OCI-M2 (cell line): Measurements from ENCODE around the gene RAPGEF4.

Experiments
- DNase-seq: peaks from one replicate; lab custom pipeline; 2025; ENCODE audit not compliant: unreplicated experiment; lab: John Stamatoyannopoulos, UW

RAPGEF4 gene

GRCh38 chr2:172856606-172857005 lies 121.0 kb downstream of the RAPGEF4 start:
- no peak for DNase-seq

- no peak for DNase-seq
Observed at GRCh38 chr2:172858473-172858745, 122.8 kb downstream of the RAPGEF4 start.

- no peak for DNase-seq
Observed at GRCh38 chr2:172859581-172860335, 124.1 kb downstream of the RAPGEF4 start.

GRCh38 chr2:172860336-172860707 lies 124.7 kb downstream of the RAPGEF4 start:
- DNase-seq = no peak

GRCh38 chr2:172861098-172861497 lies 125.5 kb downstream of the RAPGEF4 start:
- no peak for DNase-seq

GRCh38 chr2:172861656-172862476 lies 126.2 kb downstream of the RAPGEF4 start:
- DNase-seq = no peak

- DNase-seq = no peak
Observed at GRCh38 chr2:172863341-172863740, 127.7 kb downstream of the RAPGEF4 start.

GRCh38 chr2:172864182-172864581 lies 128.5 kb downstream of the RAPGEF4 start:
- no peak for DNase-seq

GRCh38 chr2:172865422-172865821 lies 129.8 kb downstream of the RAPGEF4 start:
- DNase-seq = no peak

- no peak for DNase-seq
Observed at GRCh38 chr2:172869861-172870260, 134.2 kb downstream of the RAPGEF4 start.

GRCh38 chr2:172870396-172870795 lies 134.8 kb downstream of the RAPGEF4 start:
- no peak for DNase-seq

- no peak for DNase-seq
Observed at GRCh38 chr2:172877826-172878225, 142.2 kb downstream of the RAPGEF4 start.

GRCh38 chr2:172878260-172878659 lies 142.6 kb downstream of the RAPGEF4 start:
- no peak for DNase-seq

- DNase-seq = no peak
Observed at GRCh38 chr2:172884336-172884735, 148.7 kb downstream of the RAPGEF4 start.

GRCh38 chr2:172885996-172886395 lies 150.4 kb downstream of the RAPGEF4 start:
- no peak for DNase-seq

GRCh38 chr2:172887280-172887679 lies 151.6 kb downstream of the RAPGEF4 start:
- DNase-seq = no peak

- no peak for DNase-seq
Observed at GRCh38 chr2:172888714-172889669, 153.3 kb downstream of the RAPGEF4 start.

- DNase-seq = no peak
Observed at GRCh38 chr2:172889768-172890430, 154.3 kb downstream of the RAPGEF4 start.

- DNase-seq = no peak
Observed at GRCh38 chr2:172893111-172893510, 157.5 kb downstream of the RAPGEF4 start.

GRCh38 chr2:172893671-172894070 lies 158.0 kb downstream of the RAPGEF4 start:
- no peak for DNase-seq
